ENCODE data around the gene ATP2A1. TPM values are rescaled to one million over a fixed set of nuclear protein-coding genes. Genes with fewer than 3 reads are reported as not detected.

The ATP2A1 gene
- not detected in 2 replicates for total RNA-seq (2014; rRNA removed; shearing (Covaris generic))
- 0.35 and 0.55 TPM in 2 replicates for polyA plus RNA-seq (2015; cell fraction: cytosol; rRNA removed)
- polyA plus RNA-seq (2015; cell fraction: nucleus; rRNA removed): 3.9 and 9.8 TPM in 2 replicates

- in situ Hi-C loops (cut with HindIII; ENCODE audit: low pct_unique_long_range_greater_than_20kb, low sequenced_read_pairs): no loop called here
- DNase-seq (ENCODE audit: low read depth, low spot score): no peak
Measured at GRCh38 chr16:28878083-28878926, at the start of gene ATP2A1. TSS of gene ATP2A1 (plus strand) at chr16:28878488. CDS start at chr16:28878672, 184 bp downstream.

GRCh38 chr16:28829747-28830146 lies 48.5 kb upstream of the ATP2A1 start:
- in situ Hi-C loops (cut with HindIII; ENCODE audit: low pct_unique_long_range_greater_than_20kb, low sequenced_read_pairs): no loop called here

GRCh38 chr16:28830531-28830930 lies 47.8 kb upstream of the ATP2A1 start:
- DNase-seq (ENCODE audit: low read depth, low spot score): no peak
- in situ Hi-C loops (cut with HindIII; ENCODE audit: low pct_unique_long_range_greater_than_20kb, low sequenced_read_pairs): no loop called here

More at GRCh38 chr16:28829747-28830146, 48.5 kb upstream of the ATP2A1 start:
- DNase-seq (ENCODE audit: low read depth, low spot score): no peak

- in situ Hi-C loops (cut with HindIII; ENCODE audit: low pct_unique_long_range_greater_than_20kb, low sequenced_read_pairs): no loop called here
- DNase-seq (ENCODE audit: low read depth, low spot score): no peak
Measured at GRCh38 chr16:28834349-28834748, 43.9 kb upstream of the ATP2A1 start.

- in situ Hi-C loops (cut with HindIII; ENCODE audit: low pct_unique_long_range_greater_than_20kb, low sequenced_read_pairs): no loop called here
- no peak for DNase-seq (ENCODE audit: low read depth, low spot score)
Measured at GRCh38 chr16:28834873-28835863, 43.1 kb upstream of the ATP2A1 start.

GRCh38 chr16:28835864-28836760 lies 42.2 kb upstream of the ATP2A1 start:
- DNase-seq (ENCODE audit: low read depth, low spot score): no peak
- in situ Hi-C loops (cut with HindIII; ENCODE audit: low pct_unique_long_range_greater_than_20kb, low sequenced_read_pairs): no loop called here

- in situ Hi-C loops (cut with HindIII; ENCODE audit: low pct_unique_long_range_greater_than_20kb, low sequenced_read_pairs): no loop called here
- no peak for DNase-seq (ENCODE audit: low read depth, low spot score)
Measured at GRCh38 chr16:28836761-28837064, 41.6 kb upstream of the ATP2A1 start.

- in situ Hi-C loops (cut with HindIII; ENCODE audit: low pct_unique_long_range_greater_than_20kb, low sequenced_read_pairs): no loop called here
- DNase-seq (ENCODE audit: low read depth, low spot score): no peak
Measured at GRCh38 chr16:28837672-28838557, 40.4 kb upstream of the ATP2A1 start.

GRCh38 chr16:28838558-28838918 lies 39.8 kb upstream of the ATP2A1 start:
- DNase-seq (ENCODE audit: low read depth, low spot score): no peak
- in situ Hi-C loops (cut with HindIII; ENCODE audit: low pct_unique_long_range_greater_than_20kb, low sequenced_read_pairs): no loop called here

GRCh38 chr16:28839004-28839639 lies 39.2 kb upstream of the ATP2A1 start:
- in situ Hi-C loops (cut with HindIII; ENCODE audit: low pct_unique_long_range_greater_than_20kb, low sequenced_read_pairs): no loop called here
- DNase-seq (ENCODE audit: low read depth, low spot score): no peak

- in situ Hi-C loops (cut with HindIII; ENCODE audit: low pct_unique_long_range_greater_than_20kb, low sequenced_read_pairs): no loop called here
- DNase-seq (ENCODE audit: low read depth, low spot score): no peak
Measured at GRCh38 chr16:28839899-28840298, 38.4 kb upstream of the ATP2A1 start.

GRCh38 chr16:28842696-28843095 lies 35.6 kb upstream of the ATP2A1 start:
- DNase-seq (ENCODE audit: low read depth, low spot score): no peak
- in situ Hi-C loops (cut with HindIII; ENCODE audit: low pct_unique_long_range_greater_than_20kb, low sequenced_read_pairs): no loop called here

- no peak for DNase-seq (ENCODE audit: low read depth, low spot score)
- in situ Hi-C loops (cut with HindIII; ENCODE audit: low pct_unique_long_range_greater_than_20kb, low sequenced_read_pairs): no loop called here
Measured at GRCh38 chr16:28843766-28844165, 34.5 kb upstream of the ATP2A1 start.

GRCh38 chr16:28844226-28844885 lies 33.9 kb upstream of the ATP2A1 start:
- in situ Hi-C loops (cut with HindIII; ENCODE audit: low pct_unique_long_range_greater_than_20kb, low sequenced_read_pairs): no loop called here
- no peak for DNase-seq (ENCODE audit: low read depth, low spot score)

- peak; percentile 57 for DNase-seq (ENCODE audit: low read depth, low spot score)
- in situ Hi-C loops (cut with HindIII; ENCODE audit: low pct_unique_long_range_greater_than_20kb, low sequenced_read_pairs): no loop called here
Measured at GRCh38 chr16:28845293-28845692, 33.0 kb upstream of the ATP2A1 start.

- DNase-seq (ENCODE audit: low read depth, low spot score): no peak
- in situ Hi-C loops (cut with HindIII; ENCODE audit: low pct_unique_long_range_greater_than_20kb, low sequenced_read_pairs): no loop called here
Measured at GRCh38 chr16:28845761-28846079, 32.6 kb upstream of the ATP2A1 start.

All from SK-MEL-5 (cell line).